Tibial artery (tissue), 4 donors: ENCODE results near the gene BATF3.

Source experiments
- DNase-seq, 2 donors: peaks; one replicate each; pipeline ENCODE4 v3.0.0-alpha.2; 2019
- H3K27ac ChIP-seq, 2 donors: fragments of 200-600 bp; sonication (generic) in 1 of 2; 1 replicate in 1 of 2; 2 replicates in 1 of 2; pipeline ENCODE4 v1.5.1; 2018 to 2019; ENCODE audit warnings: mild to moderate bottlenecking in 1 of 2
- H3K27me3 ChIP-seq, 2 donors: fragments of 200-600 bp; sonication (generic) in 1 of 2; one replicate each; pipeline versions ENCODE4 v1.5.1 to v1.6.0; 2016 to 2019
- H3K36me3 ChIP-seq, 3 donors: fragments of 200-600 bp; sonication (generic) in 2 of 3; one replicate each; pipeline ENCODE4 v1.5.1; 2016 to 2019; ENCODE audit warnings: mild to moderate bottlenecking in 2 of 3
- H3K4me1 ChIP-seq, 4 donors: fragments of 200-600 bp; sonication (generic) in 2 of 4; 1 replicate in 3 of 4; 2 replicates in 1 of 4; pipeline ENCODE4 v1.5.1; 2016 to 2019
- H3K4me3 ChIP-seq, 2 donors: fragments of 200-600 bp; sonication (generic) in 1 of 2; 1 replicate in 1 of 2; 2 replicates in 1 of 2; pipeline ENCODE4 v1.5.1; 2018 to 2019; ENCODE audit warnings: mild to moderate bottlenecking in 2 of 2
- H3K9me3 ChIP-seq, 3 donors: fragments of 200-600 bp; sonication (generic) in 1 of 3; one replicate each; pipeline ENCODE4 v1.5.1; 2016 to 2019
- intact Hi-C: fragments of 100-400 bp; cut with DNase I; formaldehyde crosslinking; loops from one replicate; pipeline ENCODE4 v1.15.0; 2023; ENCODE audit warnings: low total_unique reads
- TF ChIP-seq, protein P1 (sequence below), 2 experiments: fragments of 200-600 bp in 1 of 2; fragments of 450-650 bp in 1 of 2; IDR thresholded peaks; one replicate each; pipeline ENCODE4 v1.5.1; 2017 to 2019; ENCODE audit warnings: antibody characterized with exemption in 2 of 2, mild to moderate bottlenecking in 1 of 2, moderate library complexity in 1 of 2

Gene BATF3

GRCh38 chr1:212722270-212722957 lies 22.8 kb upstream of the BATF3 start:
- H3K27ac ChIP-seq = no peak overlapping the region
- no peaks in the 10 kb centered on the region for H3K36me3 ChIP-seq
- TF ChIP-seq, protein P1, sequence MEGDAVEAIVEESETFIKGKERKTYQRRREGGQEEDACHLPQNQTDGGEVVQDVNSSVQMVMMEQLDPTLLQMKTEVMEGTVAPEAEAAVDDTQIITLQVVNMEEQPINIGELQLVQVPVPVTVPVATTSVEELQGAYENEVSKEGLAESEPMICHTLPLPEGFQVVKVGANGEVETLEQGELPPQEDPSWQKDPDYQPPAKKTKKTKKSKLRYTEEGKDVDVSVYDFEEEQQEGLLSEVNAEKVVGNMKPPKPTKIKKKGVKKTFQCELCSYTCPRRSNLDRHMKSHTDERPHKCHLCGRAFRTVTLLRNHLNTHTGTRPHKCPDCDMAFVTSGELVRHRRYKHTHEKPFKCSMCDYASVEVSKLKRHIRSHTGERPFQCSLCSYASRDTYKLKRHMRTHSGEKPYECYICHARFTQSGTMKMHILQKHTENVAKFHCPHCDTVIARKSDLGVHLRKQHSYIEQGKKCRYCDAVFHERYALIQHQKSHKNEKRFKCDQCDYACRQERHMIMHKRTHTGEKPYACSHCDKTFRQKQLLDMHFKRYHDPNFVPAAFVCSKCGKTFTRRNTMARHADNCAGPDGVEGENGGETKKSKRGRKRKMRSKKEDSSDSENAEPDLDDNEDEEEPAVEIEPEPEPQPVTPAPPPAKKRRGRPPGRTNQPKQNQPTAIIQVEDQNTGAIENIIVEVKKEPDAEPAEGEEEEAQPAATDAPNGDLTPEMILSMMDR (IDR thresholded peaks at IDR 0.05) = no peak
- intact Hi-C loops = no loop called here
- no peak overlapping the region for H3K4me3 ChIP-seq
- no peaks in the 10 kb centered on the region for H3K4me1 ChIP-seq
- H3K9me3 ChIP-seq = no peaks in the 10 kb centered on the region
- no peak for DNase-seq
- H3K27me3 ChIP-seq = no peaks in the 10 kb centered on the region

GRCh38 chr1:212721388-212722247 lies 22.0 kb upstream of the BATF3 start:
- Histone ChIP-seq H3K4me1 (no peaks in the 10 kb centered on the region), H3K36me3 (no peaks in the 10 kb centered on the region), H3K4me3 (no peak overlapping the region), H3K9me3 (no peaks in the 10 kb centered on the region), H3K27ac (no peak overlapping the region), H3K27me3 (no peaks in the 10 kb centered on the region)
- TF ChIP-seq, protein P1 (IDR thresholded peaks at IDR 0.05) = no peak
- DNase-seq = no peak
- intact Hi-C loops = no loop called here

DNA sequence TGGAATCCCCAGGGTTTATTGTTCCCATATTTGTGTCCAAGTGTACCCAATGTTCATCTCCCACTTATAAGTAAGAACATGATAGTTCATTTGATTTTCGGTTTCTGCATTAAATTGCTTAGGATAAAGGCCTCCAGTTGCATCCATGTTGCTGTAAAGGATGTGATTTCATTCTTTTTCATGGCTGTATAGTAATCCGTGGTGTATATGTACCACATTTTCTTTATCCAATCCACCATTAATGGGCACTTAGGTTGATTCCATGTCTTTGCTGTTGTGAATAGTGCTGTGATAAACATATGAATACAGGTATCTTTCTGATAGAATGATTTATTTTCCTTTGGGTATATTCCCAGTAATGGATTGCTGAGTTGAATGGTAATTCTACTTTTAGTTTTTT lies 20.0 kb upstream of the BATF3 start:
- DNase-seq = no peak
- Histone ChIP-seq H3K9me3 (no peaks in the 10 kb centered on the region), H3K4me3 (no peak overlapping the region), H3K4me1 (no peaks in the 10 kb centered on the region), H3K36me3 (no peaks in the 10 kb centered on the region), H3K27ac (no peak overlapping the region), H3K27me3 (no peaks in the 10 kb centered on the region)
- intact Hi-C loops = no loop called here
- TF ChIP-seq, protein P1 (IDR thresholded peaks at IDR 0.05) = no peak

DNA sequence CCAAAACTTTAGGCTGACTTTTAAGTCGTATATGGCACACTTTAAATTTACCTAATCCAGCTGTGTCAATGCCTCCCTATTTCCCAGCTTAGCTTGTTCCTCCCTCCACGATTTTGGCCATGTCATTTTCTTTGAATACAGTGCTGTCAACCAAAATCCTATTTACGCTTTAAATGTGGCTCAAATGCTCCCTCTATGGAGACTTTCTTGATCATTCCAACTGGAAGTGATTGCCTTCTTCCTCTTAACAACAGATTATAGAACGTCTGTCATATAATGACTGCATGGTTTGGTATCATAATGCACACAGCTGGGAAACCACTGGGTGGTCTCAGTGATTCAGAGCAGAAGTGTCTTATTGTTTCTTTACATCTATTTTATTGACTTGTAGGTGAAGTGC lies 18.9 kb upstream of the BATF3 start:
- no peak overlapping the region for H3K27ac ChIP-seq
- no peaks in the 10 kb centered on the region for H3K4me1 ChIP-seq
- intact Hi-C loops = no loop called here
- H3K36me3 ChIP-seq = no peaks in the 10 kb centered on the region
- no peaks in the 10 kb centered on the region for H3K27me3 ChIP-seq
- DNase-seq = no peak
- TF ChIP-seq, protein P1 (IDR thresholded peaks at IDR 0.05) = no peak
- peaks cover 0 to 6% (median 0%) of the 10 kb centered on the region in 3 donors for H3K9me3 ChIP-seq
- no peak overlapping the region for H3K4me3 ChIP-seq

- no peak for DNase-seq
- Histone ChIP-seq H3K36me3 (no peaks in the 10 kb centered on the region), H3K4me1 (no peaks in the 10 kb centered on the region), H3K27me3 (no peaks in the 10 kb centered on the region), H3K4me3 (no peak overlapping the region), H3K27ac (no peak overlapping the region), H3K9me3 (peaks cover 0 to 6% (median 0%) of the 10 kb centered on the region in 3 donors)
- intact Hi-C loops = no loop called here
- TF ChIP-seq, protein P1 (IDR thresholded peaks at IDR 0.05) = no peak
Observed at GRCh38 chr1:212716161-212716560, 16.5 kb upstream of the BATF3 start.
